ENCODE measurements around the gene FNDC3B. TPM values are rescaled to one million over a fixed set of nuclear protein-coding genes. Genes with fewer than 3 reads are reported as not detected.
A peak's percentile ranks its signal among the peaks of the same experiment; 100 is the strongest.

FNDC3B gene
- total and polyA plus RNA-seq, 9 of the 15 experiments (the other 6 are each of a cell fraction or from before 2014, with no cell fraction given): 7.0 to 35.8 (median 16.2) TPM

DNA sequence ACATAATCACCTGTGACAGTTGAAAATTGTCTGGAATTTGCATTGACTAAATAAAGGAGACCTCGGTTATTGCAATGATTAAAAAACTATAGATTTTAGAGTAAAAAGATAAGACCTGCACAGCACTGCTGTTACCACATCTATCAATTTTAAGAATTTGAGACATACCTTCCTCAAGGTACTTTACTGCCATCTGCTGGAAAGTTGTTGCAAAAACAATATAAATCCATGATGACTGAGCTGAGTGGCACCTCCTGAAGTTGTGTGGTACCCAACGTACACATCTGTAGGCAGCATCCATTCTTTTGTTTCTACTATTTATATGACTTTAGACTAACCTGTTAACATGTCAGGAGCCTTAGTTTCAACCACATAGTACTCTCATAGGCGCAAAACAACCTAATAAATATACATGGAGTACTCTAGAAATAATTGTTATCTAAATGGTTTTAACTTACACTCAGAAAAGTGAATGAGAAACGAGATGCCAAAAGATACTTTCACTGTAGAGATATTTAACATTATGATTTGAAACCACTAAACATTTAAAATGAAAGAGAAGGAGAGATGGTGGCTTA is 302.2 kb downstream of the FNDC3B start (continued):
- TF ChIP-seq REST (IDR thresholded peaks at IDR 0.05; ENCODE audit: borderline replicate concordance): peak; percentile 42; the same call in 1 of the 2 replicates
- TF ChIP-seq REST (CRISPR knock-in tag; IDR thresholded peaks at IDR 0.05; ENCODE audit: low read depth): no peak
- TF ChIP-seq FIP1L1 (IDR thresholded peaks at IDR 0.05; ENCODE audit: low read depth, low read length, poor library complexity, severe bottlenecking): no peak
- peak; percentile 48 to 64 for TF ChIP-seq RAD21 (CRISPR knock-in tag; conservative IDR thresholded peaks at IDR 0.05 in 1 of 2, IDR thresholded peaks at IDR 0.05 in 1 of 2)
- TF ChIP-seq, protein P1, sequence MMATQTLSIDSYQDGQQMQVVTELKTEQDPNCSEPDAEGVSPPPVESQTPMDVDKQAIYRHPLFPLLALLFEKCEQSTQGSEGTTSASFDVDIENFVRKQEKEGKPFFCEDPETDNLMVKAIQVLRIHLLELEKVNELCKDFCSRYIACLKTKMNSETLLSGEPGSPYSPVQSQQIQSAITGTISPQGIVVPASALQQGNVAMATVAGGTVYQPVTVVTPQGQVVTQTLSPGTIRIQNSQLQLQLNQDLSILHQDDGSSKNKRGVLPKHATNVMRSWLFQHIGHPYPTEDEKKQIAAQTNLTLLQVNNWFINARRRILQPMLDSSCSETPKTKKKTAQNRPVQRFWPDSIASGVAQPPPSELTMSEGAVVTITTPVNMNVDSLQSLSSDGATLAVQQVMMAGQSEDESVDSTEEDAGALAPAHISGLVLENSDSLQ (IDR thresholded peaks at IDR 0.05): peak; percentile 56; the same call in 1 of the 2 replicates
